ENCODE results near the gene CALHM5. TPM values are rescaled to one million over a fixed set of nuclear protein-coding genes. Genes with fewer than 3 reads are reported as not detected.

The CALHM5 gene
- total RNA-seq, 1 donor from 2014 or later = 2.9 TPM

GRCh38 chr6:116533233-116533957 is 22.0 kb downstream of the CALHM5 start:
- ATAC-seq (no peak), DNase-seq (ENCODE audit: missing footprints) (no peak)
- intact Hi-C loops (cut with DNase I) = loop anchor here (2.0 to 10.0 kb wide), 3 partner anchors 91 to 319 kb away; no protein-coding TSS in a partner anchor

GRCh38 chr6:116535109-116535508 is 23.7 kb downstream of the CALHM5 start:
- intact Hi-C loops (cut with DNase I) = loop anchor here (10.0 kb wide), 1 partner anchor 320 kb away; no protein-coding TSS in a partner anchor
- ATAC-seq = no peak
- no peak for DNase-seq (ENCODE audit: missing footprints)

- intact Hi-C loops (cut with DNase I) = loop anchor here (2.0 to 10.0 kb wide), 2 partner anchors 25 to 321 kb away; no protein-coding TSS in a partner anchor
- no peak for DNase-seq (ENCODE audit: missing footprints)
- no peak for ATAC-seq
These were observed 24.8 kb downstream of the CALHM5 start for GRCh38 chr6:116536216-116536621.

- DNase-seq (ENCODE audit: missing footprints) (no peak), ATAC-seq (no peak)
- intact Hi-C loops (cut with DNase I) = no loop called here
These were observed 31.0 kb downstream of the CALHM5 start for GRCh38 chr6:116542426-116542825.

GRCh38 chr6:116543149-116543548 is 31.7 kb downstream of the CALHM5 start:
- ATAC-seq = no peak
- intact Hi-C loops (cut with DNase I) = no loop called here
- no peak for DNase-seq (ENCODE audit: missing footprints)

- ATAC-seq = no peak
- intact Hi-C loops (cut with DNase I) = no loop called here
- DNase-seq (ENCODE audit: missing footprints) = no peak
These were observed 34.2 kb downstream of the CALHM5 start, which contains the start of gene TRAPPC3L for GRCh38 chr6:116545651-116546050. Gene TRAPPC3L, minus strand, starts transcription at chr6:116545684. Its CDS starts 170 bp downstream, at chr6:116545514.

GRCh38 chr6:116547358-116547757 is 35.9 kb downstream of the CALHM5 start:
- DNase-seq (ENCODE audit: missing footprints) (no peak), ATAC-seq (no peak)
- intact Hi-C loops (cut with DNase I) = no loop called here

- DNase-seq (ENCODE audit: missing footprints) = no peak
- no peak for ATAC-seq
- intact Hi-C loops (cut with DNase I) = no loop called here
These were observed 39.4 kb downstream of the CALHM5 start for GRCh38 chr6:116550796-116551195.

GRCh38 chr6:116553451-116553850 is 42.0 kb downstream of the CALHM5 start, which contains the start of gene CALHM4:
Gene CALHM4, plus strand, starts transcription at chr6:116553751. Its CDS starts 43 bp downstream, at chr6:116553794.
- no peak for DNase-seq (ENCODE audit: missing footprints)
- ATAC-seq = no peak
- intact Hi-C loops (cut with DNase I) = no loop called here

GRCh38 chr6:116556065-116556464 is 44.6 kb downstream of the CALHM5 start:
- intact Hi-C loops (cut with DNase I) = no loop called here
- no peak for DNase-seq (ENCODE audit: missing footprints)
- no peak for ATAC-seq

- DNase-seq (ENCODE audit: missing footprints) = no peak
- intact Hi-C loops (cut with DNase I) = no loop called here
- ATAC-seq = no peak
These were observed 45.5 kb downstream of the CALHM5 start for GRCh38 chr6:116556814-116557415.

GRCh38 chr6:116557893-116558292 is 46.5 kb downstream of the CALHM5 start:
- intact Hi-C loops (cut with DNase I) = no loop called here
- ATAC-seq (peak; percentile 76), DNase-seq (ENCODE audit: missing footprints) (no peak)

GRCh38 chr6:116560130-116560529 is 48.7 kb downstream of the CALHM5 start:
- DNase-seq (ENCODE audit: missing footprints) (no peak), ATAC-seq (no peak)
- intact Hi-C loops (cut with DNase I) = loop anchor here (2.0 to 5.0 kb wide), 2 partner anchors 23 to 293 kb away; no protein-coding TSS in a partner anchor

- ATAC-seq = peak; percentile 44
- intact Hi-C loops (cut with DNase I) = loop anchor here (2.0 to 5.0 kb wide), 2 partner anchors 25 to 294 kb away; no protein-coding TSS in a partner anchor
- peak; percentile 69 for DNase-seq (ENCODE audit: missing footprints)
These were observed 50.1 kb downstream of the CALHM5 start for GRCh38 chr6:116561377-116562018.

- ATAC-seq = no peak
- no peak for DNase-seq (ENCODE audit: missing footprints)
- intact Hi-C loops (cut with DNase I) = loop anchor here (5.0 kb wide), 1 partner anchor 295 kb away; no protein-coding TSS in a partner anchor
These were observed 50.6 kb downstream of the CALHM5 start for GRCh38 chr6:116562019-116562403.

- ATAC-seq = no peak
- DNase-seq (ENCODE audit: missing footprints) = no peak
- intact Hi-C loops (cut with DNase I) = loop anchor here (5.0 kb wide), 1 partner anchor 295 kb away; no protein-coding TSS in a partner anchor
These were observed 51.2 kb downstream of the CALHM5 start for GRCh38 chr6:116562614-116563013.

GRCh38 chr6:116563830-116564229 is 52.4 kb downstream of the CALHM5 start:
- ATAC-seq (no peak), DNase-seq (ENCODE audit: missing footprints) (no peak)
- intact Hi-C loops (cut with DNase I) = loop anchor here (5.0 kb wide), 1 partner anchor 297 kb away; no protein-coding TSS in a partner anchor

GRCh38 chr6:116564311-116564710 is 52.9 kb downstream of the CALHM5 start:
- DNase-seq (ENCODE audit: missing footprints) (no peak), ATAC-seq (no peak)
- intact Hi-C loops (cut with DNase I) = loop anchor here (5.0 kb wide), 1 partner anchor 297 kb away; no protein-coding TSS in a partner anchor

All from Right ventricle myocardium inferior (tissue), 1 donor.